EL (cell line): Measurements from ENCODE around the gene PXMP4.

Source experiments
- DNase-seq: peaks from one replicate; pipeline ENCODE4 v3.0.0-alpha.2; 2016

Gene PXMP4, protein sequence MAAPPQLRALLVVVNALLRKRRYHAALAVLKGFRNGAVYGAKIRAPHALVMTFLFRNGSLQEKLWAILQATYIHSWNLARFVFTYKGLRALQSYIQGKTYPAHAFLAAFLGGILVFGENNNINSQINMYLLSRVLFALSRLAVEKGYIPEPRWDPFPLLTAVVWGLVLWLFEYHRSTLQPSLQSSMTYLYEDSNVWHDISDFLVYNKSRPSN

DNA sequence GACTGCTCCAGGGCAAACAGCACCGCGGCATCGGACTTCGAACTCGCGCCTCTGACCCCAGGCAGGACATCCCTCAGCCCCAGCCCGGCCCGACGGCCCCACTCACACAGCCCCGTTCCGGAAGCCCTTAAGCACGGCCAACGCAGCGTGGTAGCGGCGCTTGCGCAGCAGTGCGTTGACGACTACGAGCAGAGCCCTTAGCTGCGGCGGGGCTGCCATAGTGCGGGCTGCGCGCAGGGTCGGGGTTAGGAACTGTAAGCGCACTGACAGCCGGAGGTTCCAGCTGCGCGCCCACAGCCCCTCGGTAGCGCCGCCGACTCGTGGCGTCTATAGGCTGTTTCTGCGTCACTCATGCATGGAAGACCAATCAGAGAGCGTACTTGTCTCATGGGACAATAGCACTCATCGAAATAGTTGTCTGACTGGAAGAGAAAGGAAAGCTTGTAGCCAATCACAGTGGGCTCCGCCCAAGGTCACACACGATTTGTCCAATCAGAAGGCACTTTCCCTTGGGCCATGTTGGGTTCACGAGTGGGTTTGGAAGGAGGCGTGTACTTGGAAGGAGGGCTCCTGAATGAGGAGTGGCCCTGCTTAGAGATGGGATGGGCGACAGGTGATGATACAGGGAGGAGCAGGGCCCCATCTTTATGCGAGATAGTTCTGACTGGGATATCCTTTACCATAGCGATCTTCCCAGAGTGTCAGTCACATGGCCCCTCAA is at the start of gene PXMP4:
TSS of gene PXMP4 (minus strand) at position 322 of the 721 bp plus-strand sequence. CDS start at position 219, 103 bp downstream.
- peak; percentile 97 for DNase-seq

DNA sequence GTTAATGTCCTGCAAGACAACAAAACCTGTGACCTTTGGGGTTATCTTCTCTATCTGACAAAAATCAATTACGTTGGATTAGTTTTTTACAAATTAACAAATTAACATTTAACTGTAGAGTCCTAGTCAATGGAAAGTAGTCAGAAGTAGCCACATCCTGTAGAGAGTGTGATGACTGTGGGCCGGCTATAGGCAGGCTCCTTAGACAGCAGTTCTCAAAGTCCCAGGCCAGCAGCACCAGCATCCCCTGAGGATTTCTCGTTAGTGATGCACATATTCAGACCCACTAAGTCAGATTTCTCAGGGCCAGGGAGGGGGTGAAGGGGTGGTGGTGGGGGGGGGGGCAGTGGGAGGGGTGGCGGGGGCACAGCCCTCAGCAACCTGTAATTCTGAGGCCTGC is 48.9 kb upstream of the PXMP4 start:
- no peak for DNase-seq

DNA sequence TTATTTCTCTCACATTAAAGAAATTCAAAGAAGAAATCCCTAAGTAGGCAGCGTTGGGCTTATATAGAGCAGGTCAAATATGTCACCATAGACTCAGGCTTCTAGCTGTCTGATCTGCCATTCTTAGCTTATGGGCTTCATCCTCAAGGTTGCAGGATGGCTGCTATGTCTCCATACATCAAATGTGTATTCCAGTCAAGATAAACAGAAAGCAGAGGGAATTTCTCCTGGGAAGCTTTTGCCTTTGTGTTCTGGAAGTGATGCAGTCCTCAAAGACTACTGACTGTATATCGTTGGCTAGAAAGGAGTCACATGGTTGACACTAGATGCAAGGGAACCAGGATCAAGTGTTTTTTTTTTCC is 47.6 kb upstream of the PXMP4 start:
- DNase-seq, result no peak

DNA sequence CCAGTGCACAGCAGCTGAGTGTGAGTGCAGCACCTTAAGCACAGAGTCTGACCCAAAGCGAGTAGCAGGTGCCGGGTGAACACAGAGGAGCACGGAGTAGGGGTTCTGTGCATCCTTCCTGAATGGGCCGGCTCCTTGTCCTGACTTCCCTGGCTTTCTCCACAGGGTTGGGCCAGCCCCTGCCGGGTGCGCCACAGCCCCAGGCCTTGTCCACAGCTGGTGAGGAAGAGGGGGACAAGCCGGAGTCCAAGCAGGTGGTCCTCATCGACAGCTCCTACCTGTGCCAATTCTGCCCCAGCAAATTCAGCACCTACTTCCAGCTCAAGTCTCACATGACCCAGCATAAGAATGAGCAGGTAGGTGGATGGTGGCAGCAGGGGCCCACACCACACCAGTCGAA is 46.6 kb upstream of the PXMP4 start:
- DNase-seq, result no peak

DNA sequence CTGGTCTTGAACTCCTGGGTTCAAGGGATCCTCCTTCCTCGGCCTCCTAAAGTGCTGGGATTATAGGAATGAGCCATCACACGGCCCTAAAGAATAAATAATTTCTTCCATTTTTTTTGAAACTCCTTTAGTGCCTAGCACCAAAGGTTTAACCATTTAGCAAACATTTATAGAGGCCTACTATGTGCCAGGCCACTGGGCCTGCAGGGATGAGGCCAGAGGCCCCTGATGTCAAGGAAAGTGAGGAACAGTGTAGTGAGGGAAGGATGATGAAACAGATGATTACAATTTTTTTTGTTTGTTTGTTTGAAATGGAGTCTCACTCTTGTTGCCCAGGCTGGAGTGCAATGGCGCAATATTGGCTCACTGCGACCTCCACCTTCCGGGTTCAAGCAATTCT is 45.5 kb upstream of the PXMP4 start:
- no peak for DNase-seq

DNA sequence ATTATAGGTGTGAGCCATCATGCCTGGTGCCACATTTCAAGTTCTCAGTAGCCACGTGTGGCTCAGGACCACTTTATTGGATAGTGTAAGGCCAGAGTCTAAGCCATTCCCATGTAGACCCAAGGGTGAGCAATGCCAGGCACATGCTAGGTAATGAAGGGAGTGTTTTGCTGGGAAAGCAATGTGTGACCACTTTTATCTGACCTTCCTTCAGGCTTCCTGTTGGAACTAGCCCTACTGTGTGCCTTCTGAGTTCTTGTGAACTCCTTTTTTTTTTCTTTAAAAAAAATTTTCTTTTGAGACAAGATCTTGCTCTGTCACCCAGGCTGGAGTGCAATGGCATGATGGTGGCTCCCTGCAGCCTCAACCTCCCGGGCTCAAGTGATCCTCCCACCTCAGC is 45.0 kb upstream of the PXMP4 start:
- DNase-seq, result no peak

DNA sequence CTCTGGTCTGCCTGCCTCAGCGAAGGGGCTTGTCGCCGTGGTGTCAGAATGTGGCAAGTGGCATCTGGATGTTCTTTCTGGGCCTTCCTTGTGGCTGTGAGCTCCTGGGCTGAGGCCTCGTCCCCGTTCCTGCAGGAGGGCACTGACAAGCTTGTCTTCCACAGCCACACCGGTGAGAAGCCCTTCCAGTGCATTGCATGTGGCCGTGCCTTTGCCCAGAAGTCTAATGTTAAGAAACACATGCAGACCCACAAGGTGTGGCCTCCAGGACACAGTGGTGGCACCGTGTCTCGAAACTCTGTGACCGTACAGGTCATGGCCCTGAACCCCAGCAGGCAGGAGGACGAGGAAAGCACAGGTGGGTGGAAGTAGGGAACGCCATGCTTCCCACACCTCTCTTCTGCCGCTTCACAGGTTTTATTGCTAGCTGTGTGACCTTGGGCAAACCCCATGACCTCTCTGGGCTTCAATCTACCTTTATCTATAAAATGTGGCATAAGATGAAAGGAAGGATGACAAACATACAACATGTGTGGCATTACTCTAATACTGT is 41.7 kb upstream of the PXMP4 start:
- no peak for DNase-seq

DNA sequence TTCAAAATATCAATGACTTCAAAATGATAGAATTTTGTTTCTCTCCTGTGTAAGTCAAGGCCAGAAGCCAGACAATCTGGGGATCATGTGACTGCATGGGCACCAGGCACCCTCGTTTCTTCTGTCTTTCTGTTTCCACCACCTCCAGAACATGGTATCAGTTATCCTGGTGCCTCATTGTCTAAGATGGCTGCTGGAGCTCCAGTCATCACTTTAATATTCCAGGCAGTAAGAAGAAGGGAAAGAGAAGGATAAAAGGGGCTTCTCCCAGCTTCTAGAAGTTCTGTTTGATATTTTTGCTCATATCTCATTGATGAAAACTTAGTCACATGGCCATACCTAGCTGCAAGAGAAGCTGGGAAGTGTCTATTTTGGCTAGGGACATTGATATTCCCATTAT is 37.3 kb upstream of the PXMP4 start:
- DNase-seq, result no peak

DNA sequence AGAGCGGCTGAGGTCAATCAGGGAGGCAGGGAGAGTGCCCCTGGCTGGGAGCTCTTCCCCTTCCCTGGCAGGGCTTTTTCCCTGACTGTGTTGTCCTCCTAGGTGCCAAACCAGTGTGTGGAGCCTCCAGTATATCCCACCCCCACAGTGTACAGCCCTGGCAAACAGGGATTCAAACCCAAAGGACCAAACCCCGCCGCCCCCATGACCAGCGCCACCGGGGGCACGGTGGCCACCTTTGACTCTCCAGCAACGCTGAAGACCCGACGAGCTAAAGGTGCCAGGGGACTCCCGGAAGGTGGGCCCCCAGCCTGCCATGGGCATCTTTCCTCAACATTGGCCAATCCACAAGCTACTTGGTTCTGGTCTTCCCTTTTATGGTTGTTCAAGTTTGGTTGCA is 36.9 kb upstream of the PXMP4 start:
- DNase-seq, result no peak

DNA sequence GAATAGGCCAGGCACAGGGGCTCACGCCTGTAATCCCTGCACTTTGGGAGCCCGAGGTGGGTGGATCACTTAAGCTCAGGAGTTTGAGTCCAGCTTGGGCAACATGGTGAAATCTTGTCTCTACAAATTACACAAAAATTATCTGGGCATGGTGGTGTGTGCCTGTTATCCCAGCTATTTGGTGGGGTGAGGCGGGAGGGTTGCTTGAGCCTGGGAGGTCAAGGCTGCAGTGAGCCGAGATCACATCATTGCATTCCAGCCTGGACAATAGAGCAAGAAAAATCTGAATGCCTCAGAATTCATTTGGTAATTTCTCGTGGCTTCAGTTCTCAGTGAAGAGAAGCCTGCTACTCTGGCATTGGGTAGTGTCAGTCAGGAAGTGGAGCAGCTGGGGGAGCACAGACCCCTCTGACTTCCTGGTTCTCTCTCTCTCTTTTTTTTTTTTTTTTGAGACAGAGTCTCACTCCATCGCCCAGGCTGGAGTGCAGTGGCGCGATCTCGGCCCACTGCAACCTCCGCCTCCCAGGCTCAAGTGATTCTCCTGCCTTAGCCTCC is 35.9 kb upstream of the PXMP4 start:
- peak; percentile 9 for DNase-seq

DNA sequence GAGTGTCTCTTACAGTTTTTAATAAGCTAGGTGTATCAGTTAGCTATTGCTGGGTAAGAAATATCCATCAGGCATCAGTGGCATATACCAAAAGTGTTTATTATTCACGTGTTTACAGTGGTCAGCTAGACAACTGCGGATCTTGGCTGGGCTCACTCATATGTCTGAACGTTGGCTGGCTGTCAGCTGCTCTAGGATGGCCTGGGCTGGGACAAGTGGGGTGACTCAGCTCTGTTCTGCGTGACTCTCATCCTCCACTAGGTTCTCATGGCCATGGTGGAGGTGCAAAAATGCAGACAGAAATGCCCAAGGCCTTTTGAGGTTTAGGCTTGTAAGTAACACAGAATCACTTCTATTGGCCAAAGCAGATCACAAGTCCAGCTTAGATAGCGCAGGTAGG is 33.7 kb upstream of the PXMP4 start:
- peak; percentile 76 for DNase-seq

DNA sequence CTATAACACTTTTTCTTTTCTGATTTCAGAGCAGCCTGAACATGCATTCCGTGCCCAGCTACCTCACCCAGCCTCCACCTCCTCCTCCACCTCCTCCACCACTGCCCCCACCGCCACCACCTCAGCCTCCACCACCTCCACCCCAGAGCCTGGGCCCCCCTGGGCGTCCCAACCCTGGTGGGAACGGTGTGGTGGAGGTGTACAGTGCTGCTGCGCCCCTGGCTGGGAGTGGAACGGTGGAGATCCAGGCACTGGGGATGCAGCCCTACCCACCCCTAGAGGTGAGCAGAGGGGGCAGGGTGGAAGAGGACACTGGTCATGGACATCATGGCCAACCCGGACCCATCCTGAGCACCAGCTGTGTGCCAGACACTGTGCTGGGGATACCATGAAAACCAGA is 33.0 kb upstream of the PXMP4 start:
- no peak for DNase-seq

DNA sequence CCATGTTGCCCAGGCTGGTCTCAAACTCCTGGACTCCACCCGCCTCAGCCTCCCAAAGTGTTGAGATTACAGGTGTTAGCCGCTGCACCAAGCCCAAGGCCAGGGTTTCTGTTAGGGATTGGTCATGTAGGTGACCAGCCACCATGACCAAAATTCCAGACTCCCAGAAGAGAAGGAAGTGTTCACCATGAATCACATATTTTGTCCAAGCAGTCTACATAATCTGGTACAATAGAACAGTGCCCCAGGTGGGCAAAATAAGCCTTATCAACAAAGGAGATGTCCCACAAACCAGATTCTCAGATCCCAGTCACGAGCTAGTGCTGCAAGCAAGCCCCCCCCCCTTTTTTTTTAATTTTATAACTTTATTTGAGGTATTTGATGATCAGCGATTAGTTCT is 31.7 kb upstream of the PXMP4 start:
- DNase-seq, result no peak

DNA sequence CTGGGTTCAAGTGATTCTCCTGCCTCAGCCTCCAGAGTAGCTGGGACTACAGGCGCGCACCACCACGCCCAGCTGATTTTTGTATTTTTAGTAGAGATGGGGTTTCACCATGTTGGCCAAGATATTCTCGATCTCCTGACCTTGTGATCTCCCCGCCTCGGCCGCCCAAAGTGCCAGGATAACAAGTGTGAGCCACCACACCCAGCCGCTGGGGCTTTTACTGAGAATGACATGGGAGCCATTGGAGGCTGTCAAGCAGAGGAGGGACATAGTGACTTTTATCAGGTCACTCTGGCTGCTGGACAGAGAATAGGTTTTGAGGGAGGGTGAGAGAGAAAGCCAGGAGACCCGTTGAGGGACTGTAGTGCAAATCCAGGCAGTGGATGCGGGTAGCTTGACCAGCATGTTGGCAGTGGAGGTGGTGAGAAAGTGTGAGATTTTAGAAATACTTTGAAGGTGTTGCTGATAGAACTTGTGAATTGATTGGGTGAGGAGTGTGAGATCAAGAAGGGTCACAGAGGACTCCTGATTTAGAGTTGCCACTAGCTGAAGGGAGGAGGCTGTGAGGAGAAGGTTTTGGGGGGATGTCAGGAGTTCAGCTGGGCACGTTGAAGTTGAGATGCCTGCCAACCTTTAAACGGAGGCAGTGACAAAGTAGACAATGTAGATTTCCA is 26.4 kb upstream of the PXMP4 start:
- no peak for DNase-seq

DNA sequence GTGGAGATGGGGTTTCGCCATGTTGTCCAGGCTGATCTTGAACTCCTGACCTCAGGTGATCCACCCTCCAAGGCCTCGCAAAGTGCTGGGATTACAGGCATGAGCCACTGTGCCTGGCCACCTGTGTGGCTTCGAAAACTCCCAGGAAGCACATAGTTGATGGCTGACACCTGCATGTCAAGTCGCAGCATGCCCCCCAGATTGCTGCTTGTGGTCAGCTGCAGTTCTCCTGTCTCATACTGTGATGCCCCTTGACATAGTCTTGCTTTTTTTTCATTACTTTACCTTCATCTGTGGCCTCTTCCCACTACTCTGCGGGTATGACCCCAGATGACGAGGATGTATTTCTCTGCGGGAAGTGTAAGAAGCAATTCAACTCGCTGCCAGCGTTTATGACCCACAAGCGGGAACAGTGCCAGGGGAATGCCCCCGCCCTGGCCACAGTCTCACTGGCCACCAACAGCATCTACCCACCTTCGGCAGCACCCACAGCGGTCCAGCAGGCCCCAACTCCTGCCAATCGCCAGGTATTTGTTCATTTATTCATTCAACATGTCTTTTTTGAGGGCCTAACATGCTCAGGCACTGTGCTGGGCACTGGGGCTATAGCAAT is 24.8 kb upstream of the PXMP4 start:
- no peak for DNase-seq

DNA sequence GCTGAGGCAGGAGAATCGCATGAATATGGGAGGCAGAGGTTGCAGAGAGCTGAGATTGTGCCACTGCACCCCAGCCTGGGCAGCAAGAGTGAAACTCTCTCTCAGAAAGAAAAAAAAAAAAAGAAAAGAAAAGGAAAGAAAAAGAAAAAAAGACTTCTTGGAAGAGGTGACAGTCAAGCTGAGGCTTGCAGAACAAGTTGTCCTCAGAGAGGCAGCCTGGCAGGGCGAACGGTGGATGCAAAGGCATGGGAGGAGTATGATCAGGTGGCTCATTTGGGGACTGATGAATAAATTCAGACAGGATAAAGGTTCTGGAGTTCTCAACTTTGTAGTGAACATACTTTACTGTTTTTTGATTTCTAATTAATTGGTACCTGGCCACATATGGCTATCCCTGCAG is 24.1 kb upstream of the PXMP4 start:
- no peak for DNase-seq

DNA sequence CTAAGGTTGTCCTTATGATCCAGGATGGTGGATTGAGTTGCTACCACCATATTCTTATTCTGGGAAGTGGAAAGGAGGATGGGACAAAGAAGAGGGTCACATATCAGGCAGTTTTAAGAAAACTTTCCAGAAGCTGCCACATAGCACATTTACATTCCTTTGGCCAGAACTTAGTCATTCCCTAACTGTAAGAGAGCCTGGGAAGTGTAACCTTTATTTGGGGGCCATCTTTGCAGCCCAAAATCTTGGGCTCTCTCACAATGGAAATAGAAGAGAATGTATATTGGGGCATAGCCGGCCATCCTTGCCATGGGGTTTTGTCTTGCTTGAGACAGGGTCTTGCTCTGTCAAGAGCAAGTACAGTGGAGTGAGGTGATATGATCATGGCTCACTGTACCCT is 20.1 kb upstream of the PXMP4 start:
- DNase-seq, result no peak

DNA sequence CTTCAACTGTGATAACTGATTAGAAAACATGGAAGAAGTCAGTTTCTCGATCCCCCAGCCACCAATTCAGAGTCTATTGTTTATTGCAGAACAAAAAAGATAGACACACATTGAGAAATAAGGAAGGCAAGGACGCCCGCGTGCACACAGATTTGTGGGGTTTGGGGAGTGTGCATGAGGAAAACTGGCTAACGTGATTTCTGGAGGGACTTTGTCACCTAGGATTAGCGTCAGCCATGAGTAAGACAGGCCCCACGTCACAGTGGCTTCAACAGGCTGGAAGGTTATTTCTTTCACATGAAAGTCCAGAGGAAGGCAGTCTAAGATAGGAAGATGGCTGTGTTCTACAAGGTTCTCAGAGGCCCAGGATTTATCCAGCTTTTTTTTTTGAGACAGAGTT is 19.4 kb upstream of the PXMP4 start:
- no peak for DNase-seq

DNA sequence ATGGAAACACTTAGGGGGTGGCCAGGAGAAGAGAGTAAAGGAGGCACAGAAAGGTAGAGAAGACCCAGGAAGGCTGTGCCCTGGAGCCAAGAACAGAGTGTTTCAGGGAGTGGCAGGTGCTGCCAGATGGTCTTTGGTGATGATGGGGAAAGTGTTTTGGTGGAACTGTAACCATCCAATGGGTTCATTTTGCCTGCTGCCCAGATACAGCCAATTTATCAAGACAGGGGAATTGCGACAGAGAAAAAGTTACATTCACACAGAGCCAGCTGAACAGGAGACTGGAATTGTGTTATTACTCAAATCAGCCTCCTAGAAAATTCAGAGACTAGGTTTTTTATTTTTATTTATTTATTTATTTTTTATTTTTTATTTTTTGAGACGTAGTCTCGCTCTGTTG is 16.9 kb upstream of the PXMP4 start:
- DNase-seq, result no peak

DNA sequence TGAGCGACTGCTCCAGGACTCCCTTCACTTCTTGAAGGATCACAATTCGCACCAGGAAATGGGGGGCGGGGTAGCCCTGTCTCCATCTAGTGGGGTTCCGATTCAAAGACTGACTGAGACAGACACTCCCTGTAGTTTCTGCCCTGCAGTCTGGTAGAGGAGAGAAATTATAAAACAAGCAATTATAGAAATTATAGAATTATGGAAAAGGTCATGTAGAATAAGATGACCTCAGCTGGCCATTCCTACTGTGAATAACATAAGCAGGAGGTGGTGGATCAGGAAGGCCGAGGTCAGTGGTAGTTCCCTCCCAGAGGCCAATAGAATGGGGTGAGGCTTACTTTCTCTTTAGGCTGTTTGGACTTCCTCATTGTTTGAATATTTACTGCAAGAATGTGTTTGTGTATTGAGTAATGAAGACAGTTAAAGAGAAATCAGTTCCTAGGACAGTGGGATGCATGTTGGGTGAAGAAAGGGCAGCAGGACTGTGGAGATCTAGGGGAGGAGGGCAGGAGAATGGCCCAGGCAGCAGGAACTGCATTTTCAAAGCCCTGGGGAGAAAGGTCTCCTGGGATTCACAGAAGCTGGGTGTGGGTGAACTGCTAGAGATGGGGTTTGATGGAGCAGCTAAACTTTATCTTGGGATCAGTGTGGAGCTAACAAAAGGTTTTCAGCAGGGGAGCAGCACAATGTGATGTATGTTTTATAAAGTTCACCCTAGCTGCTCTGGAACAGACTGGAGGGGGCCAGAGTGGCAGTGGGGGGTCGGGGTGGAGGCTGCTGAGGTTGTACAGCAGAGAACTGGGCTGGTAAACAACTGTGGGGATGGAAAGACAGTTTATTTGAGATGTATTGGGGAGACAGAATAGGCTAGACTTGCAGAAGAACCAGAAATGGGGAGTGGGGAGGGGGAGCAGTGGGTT is 13.8 kb upstream of the PXMP4 start:
- DNase-seq, result peak; percentile 88

DNA sequence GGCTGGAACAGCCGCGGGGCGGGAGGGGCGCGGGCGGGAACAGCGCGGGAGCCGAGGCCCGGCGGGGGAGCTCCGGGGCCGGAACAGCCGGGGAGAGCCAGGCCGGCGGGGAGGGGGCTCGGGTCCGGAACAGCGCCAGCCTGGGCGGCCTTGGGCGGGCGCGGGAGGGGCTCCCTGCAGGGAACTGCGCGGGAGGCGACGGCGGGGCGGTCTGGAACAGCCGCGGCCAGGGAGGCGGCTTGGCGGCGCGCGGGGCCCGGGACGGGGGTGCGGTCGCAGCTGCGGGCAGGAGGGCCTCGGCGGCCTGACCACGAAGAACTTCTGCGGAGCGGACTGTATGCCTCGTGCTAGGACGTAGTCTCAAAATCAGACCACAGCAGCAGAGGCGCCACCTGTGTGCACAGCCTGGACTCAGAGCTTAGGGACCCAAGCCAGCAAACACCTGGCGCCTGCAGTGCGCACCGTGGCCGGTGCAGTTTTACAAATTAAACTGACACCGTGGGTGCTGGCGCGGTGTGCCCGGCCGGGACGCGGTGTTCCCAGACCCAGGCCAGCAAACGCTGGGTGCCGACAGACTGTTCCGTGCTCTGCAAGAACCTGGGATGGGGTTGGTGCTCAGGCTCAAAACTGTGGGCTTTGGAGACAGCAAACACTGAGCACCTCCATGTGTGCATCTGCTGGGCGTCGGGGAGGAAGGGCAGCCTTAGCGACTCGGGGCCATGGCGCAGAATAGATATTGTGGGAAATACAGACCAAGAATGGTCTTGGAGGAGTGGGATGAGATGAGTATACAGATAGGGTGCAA is 12.3 kb upstream of the PXMP4 start:
- no peak for DNase-seq
